ENCODE results near the gene DNM3.

Gene DNM3

DNA sequence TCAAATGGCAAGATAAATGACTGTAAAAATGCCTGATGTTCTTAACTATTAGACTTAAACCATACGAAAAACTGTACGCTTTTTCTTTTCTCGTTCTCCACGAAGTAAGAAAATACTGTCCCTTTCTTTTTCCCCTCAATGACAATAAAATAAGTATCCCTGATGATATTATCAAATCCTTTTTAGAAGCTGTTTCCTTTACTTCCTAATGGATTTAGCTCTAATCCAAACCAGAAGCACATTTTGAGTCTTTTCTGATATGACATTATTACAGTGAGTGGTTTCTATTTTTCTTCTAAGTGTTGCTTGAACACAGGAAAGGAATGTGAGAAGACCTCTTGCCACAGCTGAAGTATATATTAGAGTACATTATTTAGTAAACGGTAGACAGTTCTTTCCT is 32.4 kb downstream of the DNM3 start:
- no peak for DNase-seq

GRCh38 chr1:171877701-171878100 is 36.4 kb downstream of the DNM3 start:
- peak; percentile 52 for DNase-seq

GRCh38 chr1:171879556-171879955 is 38.3 kb downstream of the DNM3 start:
- DNase-seq, result no peak

GRCh38 chr1:171881442-171881841 is 40.1 kb downstream of the DNM3 start:
- no peak for DNase-seq

DNA sequence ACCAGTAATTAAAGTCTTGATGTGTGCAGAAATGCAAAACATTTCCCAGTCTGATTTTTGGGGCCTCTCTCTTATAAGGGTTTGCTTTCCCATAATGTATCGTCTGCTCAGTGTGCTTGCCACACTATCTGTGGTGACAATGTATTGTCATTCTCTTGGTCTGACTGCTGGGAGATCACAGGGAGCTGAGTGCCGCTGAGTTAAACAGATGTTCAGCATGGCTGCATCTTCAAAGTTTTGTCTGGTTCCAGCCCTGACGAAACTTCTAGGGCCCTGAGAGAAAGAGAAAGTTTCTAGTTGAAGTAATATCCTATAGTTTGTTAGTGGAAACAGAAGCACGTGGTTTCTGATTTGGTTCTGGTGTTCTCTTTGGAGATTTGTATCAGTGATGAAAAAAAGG is 42.6 kb downstream of the DNM3 start:
- peak; percentile 37 for DNase-seq

DNA sequence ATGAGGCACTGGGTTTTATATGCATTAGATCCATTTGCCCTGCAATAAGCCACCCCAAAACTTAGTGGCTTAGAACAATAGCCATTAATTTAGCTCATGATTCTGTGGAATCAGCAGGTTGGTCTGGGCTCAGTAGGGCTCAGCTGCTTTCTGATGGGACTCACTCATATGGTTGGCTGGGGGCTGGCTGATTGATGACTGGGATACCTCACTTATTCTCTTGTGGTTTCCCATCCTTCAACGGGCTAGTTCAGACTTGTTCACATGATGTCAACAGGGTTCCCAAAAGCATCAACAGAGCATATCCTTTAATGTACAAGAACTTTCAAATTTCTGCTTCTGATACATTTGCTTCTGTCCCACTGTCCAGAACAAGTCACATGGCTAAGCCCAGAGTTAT is 43.2 kb downstream of the DNM3 start:
- DNase-seq, result no peak

- no peak for DNase-seq
These were observed 48.8 kb downstream of the DNM3 start for GRCh38 chr1:171890131-171890530.

- no peak for DNase-seq
These were observed 55.8 kb downstream of the DNM3 start for GRCh38 chr1:171896936-171897703.

- DNase-seq, result no peak
These were observed 57.6 kb downstream of the DNM3 start for GRCh38 chr1:171898941-171899340.

DNA sequence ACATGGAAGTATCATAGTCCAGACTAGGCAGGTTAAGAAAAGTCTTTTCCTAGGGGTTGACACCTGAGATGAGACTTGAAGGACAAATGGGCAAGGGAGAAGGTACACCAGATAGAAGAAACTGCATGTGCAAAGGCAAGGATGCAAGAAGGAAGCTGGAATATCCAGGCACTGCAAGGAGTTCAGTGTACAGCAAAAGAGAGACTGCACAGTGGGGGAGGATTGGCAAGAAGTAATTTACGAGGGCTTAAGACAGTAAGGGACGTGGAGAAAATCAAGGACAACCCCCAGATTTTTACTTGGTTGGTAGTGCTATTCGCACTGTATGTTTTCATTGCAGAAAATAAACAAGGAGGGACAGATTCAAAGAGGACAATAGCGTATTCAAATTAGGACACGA is 58.5 kb downstream of the DNM3 start:
- DNase-seq, result no peak

- DNase-seq, result no peak
These were observed 59.9 kb downstream of the DNM3 start for GRCh38 chr1:171901245-171901644.

GRCh38 chr1:171902527-171902926 is 61.2 kb downstream of the DNM3 start:
- no peak for DNase-seq

DNA sequence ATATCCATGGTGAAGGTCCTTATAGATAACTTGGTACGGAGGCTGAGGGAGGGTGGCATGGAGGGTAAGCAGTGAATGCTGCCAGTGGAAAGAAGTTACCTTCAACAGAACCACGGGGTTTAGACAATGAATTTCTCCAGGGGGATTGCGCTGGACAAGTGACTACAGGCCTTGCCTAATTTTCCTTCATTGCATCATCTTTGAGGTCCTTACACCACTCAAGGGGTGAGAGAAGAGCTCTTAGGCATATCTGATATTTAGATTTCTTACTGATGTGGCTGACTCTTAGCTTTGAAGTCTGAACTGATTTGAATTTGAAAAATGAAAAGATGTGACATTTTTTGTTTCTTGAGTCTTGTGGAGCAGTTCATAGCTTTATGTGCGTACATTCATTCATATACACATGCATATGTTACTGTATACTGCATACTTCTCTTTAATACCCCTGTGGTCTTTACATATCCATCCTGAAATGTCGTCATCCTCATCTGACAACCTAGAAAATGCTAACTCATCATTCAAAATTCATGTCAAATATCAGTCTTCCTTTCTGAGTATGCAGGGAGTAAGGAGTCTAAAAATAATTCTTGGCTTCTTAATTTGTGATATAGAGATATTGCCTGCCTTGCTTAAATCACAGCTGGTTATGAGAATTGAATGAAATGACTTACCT is 63.6 kb downstream of the DNM3 start:
- no peak for DNase-seq

DNA sequence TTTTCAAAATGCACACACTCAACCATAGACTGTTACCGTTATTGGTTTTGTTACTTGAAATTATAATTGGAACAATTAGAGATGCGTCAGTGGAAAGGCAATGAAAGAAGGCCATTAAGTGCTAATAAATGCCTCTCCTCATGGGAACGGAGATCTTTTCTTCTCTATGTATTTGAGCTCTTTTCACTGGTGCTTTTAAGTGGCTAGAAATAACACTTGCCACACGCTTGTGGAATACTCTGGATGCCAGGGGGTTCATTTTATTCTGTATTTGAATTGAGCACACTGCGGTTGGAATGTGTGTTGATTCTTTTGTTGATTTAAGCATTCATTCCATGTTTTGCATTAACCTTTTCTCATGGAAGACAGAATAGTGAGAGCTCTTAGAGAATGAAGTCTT is 68.4 kb downstream of the DNM3 start:
- no peak for DNase-seq

GRCh38 chr1:171910786-171911185 is 69.5 kb downstream of the DNM3 start:
- DNase-seq, result no peak

- no peak for DNase-seq
These were observed 70.2 kb downstream of the DNM3 start for GRCh38 chr1:171911506-171911905.

GRCh38 chr1:171912509-171913175 is 71.3 kb downstream of the DNM3 start:
- DNase-seq, result no peak

GRCh38 chr1:171913385-171913784 is 72.1 kb downstream of the DNM3 start:
- DNase-seq, result no peak

DNA sequence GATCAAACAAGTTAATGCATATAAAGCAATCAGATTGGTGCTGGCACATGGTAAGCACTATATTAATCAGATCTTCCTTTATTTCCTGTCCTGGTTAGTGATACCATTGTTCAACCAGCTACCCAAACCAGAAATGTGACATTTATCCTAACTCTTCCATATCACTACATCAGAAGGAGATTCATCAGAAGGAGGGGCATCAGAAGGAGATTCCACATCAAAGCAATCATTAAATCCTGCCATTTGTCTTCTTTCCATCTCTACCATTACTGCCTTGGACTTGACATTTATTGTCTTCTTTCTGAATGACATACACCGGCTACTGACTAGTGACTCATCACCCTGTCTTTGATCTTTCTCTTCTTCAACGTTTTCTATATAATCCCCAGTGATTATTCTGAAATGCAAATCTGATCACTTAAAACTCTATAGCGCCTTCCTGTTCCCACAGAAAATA is 75.0 kb downstream of the DNM3 start:
- no peak for DNase-seq

- DNase-seq, result no peak
These were observed 76.0 kb downstream of the DNM3 start for GRCh38 chr1:171917331-171917730.

GRCh38 chr1:171919891-171920887 is 78.9 kb downstream of the DNM3 start:
- no peak for DNase-seq

GRCh38 chr1:171922999-171923398 is 81.7 kb downstream of the DNM3 start:
- peak; percentile 52 for DNase-seq

GRCh38 chr1:171929121-171929520 is 87.8 kb downstream of the DNM3 start:
- DNase-seq, result no peak
